Stimulated activated CD4-positive, alpha-beta T cell treated with anti-CD3 and anti-CD28 coated beads, Interleukin-2, amount 100 ng/mL, for 24 hours (primary cell): ENCODE data around the gene OSBPL3.
"Not testable (repeated sequence)": the region's sequence is repeated elsewhere in the genome, so short reads cannot be mapped to it uniquely, and the experiment has no call there.

Experiments
- DNase-seq, 2 donors: peaks; one replicate each; pipeline ENCODE4 v3.0.0-alpha.2; 2020

Gene OSBPL3

GRCh38 chr7:24917510-24918239 is 62.3 kb downstream of the OSBPL3 start:
- DNase-seq, result no peak

GRCh38 chr7:24916463-24917040 is 63.4 kb downstream of the OSBPL3 start:
- DNase-seq, result no peak

- DNase-seq, result no peak
Measured at GRCh38 chr7:24914465-24914859, 65.5 kb downstream of the OSBPL3 start.

DNA sequence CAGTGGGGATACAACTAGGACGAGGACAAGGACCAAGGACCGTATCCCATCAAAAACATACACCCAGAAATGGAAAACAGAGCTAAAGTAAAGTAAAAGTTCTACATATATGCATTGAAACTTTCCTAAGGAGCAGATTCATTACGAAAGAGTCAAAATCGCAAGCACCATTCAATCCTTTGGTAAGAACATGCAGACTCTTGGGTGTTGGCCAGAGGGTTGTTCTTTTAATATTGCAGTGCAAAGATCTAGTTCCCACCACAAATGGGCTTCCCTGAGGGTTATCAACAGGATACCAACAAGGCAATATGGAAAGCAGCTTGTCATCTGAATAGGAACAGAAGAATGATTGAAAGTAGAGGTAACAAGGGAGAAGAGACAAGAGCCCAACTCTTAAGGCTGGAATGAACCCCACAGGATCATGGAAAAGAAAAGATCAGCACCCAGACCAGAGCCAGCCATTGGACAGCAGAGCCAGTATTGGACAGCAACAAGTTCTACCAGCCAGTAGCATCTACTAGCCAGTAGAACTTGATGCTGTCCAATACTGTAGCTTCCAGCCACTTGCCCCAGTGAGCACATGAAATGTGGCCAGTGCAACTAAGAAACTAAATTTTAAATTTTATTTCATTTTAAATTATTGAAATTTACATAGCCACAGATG is 66.0 kb downstream of the OSBPL3 start:
- DNase-seq, result no peak

DNA sequence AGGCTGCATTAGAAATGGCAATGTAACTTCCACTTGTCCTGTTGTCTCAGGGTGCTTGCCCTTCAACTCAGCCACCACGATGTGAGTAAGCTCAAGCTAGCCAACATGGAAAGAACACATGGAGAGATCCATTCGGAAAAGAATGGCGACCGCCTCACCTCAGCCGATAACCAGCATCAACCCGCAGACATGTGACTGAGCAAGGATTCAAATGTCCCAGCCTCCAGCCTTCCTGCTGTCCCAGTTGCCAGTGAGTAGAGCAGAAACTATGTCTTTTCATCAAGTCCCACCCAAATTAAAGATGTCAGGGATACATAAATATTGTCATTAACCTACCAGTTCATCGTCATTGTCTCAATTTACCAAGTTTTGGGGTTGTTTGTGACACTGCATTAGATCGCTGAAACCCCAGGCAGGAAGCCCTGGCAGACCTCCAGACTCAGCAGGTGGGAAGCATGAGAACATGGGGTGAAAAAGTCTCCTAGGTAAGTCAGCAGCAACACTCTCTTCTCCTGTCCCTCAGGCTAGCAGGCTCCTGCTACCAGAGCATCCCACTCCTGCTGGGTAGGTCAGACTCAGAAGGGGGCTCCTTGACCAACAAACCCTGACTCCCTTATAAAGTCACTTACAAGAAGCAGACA is 67.0 kb downstream of the OSBPL3 start:
- DNase-seq, result no peak

- no peak for DNase-seq
Measured at GRCh38 chr7:24912424-24912823, 67.6 kb downstream of the OSBPL3 start.

DNA sequence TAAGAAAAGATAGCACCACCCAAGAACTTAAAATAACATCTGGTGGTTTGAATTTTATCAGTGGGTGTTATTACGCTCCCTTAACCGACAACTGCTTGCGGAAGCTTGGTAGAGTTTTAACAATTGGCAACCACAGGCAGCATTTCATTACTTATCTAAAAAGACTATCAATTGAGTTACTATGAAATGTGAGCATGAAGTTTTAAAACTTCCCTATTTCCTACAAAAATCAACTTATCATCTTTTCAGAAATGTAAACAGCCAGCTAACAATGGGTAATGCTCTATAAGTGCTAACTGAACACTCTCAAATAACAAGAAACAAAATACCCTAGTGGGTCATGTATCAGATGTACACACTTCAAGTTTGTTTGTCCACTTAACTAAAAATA is 68.8 kb downstream of the OSBPL3 start:
- no peak for DNase-seq

DNA sequence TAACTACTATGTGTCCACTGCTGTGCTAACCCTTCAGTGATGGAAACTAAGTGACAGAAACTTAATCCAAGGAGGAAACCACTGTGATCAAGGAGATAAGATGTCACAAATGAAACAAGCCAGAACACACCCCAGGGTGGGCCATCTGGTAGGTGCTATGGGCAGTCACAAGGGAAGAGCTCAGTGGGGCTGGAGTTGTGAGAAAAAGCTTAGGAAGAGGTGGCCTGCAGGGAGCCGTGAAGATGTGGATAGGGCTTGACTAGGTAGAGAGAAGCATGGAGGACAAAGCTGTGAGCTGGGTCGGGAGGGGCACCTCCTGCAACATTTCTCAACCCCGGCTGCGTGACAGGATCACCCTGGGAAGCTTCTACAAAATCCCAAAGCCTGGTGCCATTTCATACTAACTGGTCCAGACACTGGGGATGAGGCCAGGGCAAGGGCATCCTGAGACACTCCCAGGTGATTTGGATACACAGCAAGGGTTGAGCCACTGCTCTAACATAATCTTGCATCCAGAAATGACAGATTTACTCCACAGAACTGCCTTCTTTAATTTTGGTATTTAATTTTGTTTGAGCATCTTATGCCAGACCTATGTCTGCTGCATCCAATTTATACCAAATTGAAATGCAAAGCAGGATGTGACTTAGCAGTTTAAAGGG is 69.3 kb downstream of the OSBPL3 start:
- no peak for DNase-seq

- DNase-seq, result no peak
Measured at GRCh38 chr7:24908727-24909126, 71.3 kb downstream of the OSBPL3 start.

DNA sequence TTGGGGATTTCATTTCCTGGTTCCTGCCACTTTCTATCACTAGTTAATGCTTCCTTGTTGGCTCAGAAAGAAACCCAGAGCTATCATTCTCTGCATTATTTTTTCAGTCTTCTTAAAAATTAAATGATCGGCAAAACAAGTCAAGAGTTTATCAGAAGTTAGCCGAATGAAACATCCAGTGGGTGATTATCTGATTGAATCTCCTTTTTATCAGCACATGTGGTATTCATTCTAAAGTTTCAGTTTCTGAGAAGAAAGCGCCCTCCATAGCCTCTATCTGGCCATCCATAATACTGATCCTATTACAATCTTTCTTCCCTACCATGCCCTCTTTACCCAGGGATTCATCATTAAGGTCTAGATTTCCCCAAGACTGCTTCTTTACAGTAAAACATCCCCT is 71.8 kb downstream of the OSBPL3 start:
- DNase-seq, result no peak

DNA sequence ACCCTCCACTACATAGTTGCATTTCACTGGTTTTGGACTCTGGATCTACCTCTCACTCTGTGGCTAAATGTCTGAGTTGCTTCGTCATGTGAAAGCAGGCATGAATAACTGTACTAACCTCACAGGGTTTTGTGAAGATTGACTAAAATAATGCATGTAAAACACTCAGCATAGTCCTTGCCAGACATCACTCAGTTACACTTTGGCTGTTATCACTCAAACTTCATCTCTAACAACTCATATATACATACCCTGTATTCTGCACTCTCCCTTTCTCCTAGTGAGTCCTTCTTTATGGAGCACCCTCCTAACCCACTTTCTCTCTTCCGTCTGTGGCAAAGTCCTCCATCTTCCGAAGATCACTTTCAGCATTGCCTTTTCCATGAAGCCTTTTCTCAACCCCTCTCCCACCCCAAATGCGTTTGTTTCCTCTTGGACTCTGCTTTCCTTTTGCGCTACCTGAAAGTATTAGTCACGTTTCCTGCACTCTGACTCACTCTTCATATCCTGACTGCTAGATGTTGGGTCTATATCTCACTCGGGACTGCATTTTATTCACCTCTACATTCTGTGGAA is 72.6 kb downstream of the OSBPL3 start:
- peak in 1 of 2 donors; percentile 45 for DNase-seq

GRCh38 chr7:24905996-24906770 is 73.8 kb downstream of the OSBPL3 start:
- DNase-seq, result peak in 1 of 2 donors; percentile 41

- DNase-seq, result not testable (repeated sequence)
Measured at GRCh38 chr7:24903992-24904391, 76.0 kb downstream of the OSBPL3 start.

DNA sequence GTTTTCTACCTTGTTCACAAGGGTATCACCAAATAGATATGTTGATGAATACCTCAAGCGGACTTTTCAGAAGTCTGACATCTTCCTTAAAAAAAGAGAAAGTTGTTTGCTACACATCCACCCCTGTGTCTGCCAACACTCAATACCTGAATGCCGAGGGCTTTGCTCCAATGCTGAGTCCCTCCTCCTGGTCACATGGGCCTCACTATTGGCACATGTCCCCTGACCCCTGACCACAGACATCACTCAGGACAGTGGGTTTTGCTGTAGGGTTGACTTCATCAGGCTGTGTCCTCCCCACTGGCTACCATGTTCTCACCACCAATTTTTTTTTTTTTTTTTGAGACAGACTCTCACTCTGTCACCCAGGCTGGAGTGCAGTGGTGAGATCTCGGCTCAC is 76.4 kb downstream of the OSBPL3 start:
- no peak for DNase-seq

DNA sequence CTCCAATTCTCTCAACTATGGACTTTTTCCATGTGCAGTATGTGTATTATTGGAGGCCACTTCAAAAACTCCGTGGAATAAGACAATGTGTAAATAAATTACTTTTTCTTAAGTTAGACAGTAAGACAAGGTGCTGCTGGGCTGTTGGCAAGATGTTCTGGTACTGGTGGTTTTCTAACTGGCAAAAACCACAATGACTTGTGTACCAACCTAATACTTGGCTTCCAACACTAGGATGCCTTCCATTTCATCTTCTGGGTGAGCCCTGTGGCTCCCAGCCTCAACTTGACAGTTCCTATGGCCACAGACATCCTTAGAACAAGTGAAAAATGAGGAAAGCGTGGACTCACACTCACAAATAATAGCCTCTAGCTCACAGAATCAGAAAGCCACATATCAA is 77.0 kb downstream of the OSBPL3 start:
- DNase-seq, result no peak

DNA sequence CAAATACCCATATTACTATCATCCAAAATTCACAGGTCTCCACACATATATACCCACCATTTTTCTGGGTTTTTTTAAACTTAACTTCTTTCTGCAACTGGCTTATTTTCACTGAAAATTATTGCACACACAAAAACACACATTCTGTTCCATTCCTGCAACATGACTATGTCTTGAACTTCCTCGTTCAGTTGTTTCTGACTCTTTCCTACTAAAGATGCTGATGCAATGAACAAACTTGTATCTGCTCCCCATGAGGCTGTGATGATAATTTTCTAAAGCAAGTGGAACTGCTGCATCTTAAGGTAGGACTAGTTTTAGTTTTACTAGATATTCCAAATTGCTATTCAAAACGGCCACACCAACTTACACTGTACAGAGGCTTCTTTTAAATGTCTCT is 77.7 kb downstream of the OSBPL3 start:
- DNase-seq, result no peak

- DNase-seq, result no peak
Measured at GRCh38 chr7:24899905-24900304, 80.1 kb downstream of the OSBPL3 start.

DNA sequence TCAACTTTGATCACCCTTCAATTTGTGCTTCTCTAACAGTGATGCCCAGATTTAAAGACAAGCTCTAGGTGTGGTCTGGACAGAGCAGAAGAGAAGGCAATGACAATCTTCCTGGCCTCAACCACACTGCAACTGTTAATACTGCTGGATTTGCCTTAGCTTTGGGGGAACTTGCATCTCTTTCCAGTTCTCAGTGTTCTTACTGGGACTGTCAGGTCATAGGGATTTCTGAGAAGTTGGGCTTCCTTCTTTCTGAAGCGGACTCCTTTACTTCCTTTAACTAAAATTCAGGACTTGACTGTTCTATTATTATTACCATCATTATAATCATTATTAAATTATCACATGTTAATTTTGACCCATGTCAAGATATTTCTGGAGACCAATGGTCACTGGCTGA is 80.8 kb downstream of the OSBPL3 start:
- DNase-seq, result no peak

- no peak for DNase-seq
Measured at GRCh38 chr7:24898691-24899090, 81.3 kb downstream of the OSBPL3 start.

DNA sequence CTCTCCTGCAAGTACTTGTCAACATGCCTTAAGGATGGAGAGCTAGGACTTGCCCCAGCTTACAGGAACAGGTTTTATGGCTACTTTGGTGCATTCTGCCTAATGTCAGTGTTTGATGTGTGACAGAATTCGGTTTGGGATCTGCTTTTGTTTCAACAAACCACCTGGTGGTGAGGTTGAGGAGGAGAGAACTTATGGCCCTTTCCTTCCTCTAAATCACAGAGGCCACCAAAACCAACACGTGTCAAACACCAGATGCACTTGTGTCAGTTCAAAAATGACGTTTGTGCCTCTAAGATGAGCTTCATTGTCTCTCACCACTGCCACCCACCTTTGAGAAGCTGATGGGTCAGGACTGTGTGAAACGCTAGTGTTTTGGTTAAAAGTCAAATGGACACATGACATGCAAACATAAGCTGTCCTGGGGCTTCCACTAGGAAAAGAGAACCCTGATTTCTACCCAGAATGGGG is 83.9 kb downstream of the OSBPL3 start:
- no peak for DNase-seq

GRCh38 chr7:24894429-24895221 is 85.4 kb downstream of the OSBPL3 start:
- no peak for DNase-seq
